Dedifferentiated amniotic fluid mesenchymal stem cell (primary cell): ENCODE results near the gene ADAM17.
A peak's percentile ranks its signal among the peaks of the same experiment; 100 is the strongest.
"Not testable (repeated sequence)": the region's sequence is repeated elsewhere in the genome, so short reads cannot be mapped to it uniquely, and the experiment has no call there.

Source experiments
- DNase-seq: peaks from one replicate; pipeline ENCODE4 v3.0.0-alpha.2; 2016; ENCODE audit errors: extremely low spot score

The ADAM17 gene

DNA sequence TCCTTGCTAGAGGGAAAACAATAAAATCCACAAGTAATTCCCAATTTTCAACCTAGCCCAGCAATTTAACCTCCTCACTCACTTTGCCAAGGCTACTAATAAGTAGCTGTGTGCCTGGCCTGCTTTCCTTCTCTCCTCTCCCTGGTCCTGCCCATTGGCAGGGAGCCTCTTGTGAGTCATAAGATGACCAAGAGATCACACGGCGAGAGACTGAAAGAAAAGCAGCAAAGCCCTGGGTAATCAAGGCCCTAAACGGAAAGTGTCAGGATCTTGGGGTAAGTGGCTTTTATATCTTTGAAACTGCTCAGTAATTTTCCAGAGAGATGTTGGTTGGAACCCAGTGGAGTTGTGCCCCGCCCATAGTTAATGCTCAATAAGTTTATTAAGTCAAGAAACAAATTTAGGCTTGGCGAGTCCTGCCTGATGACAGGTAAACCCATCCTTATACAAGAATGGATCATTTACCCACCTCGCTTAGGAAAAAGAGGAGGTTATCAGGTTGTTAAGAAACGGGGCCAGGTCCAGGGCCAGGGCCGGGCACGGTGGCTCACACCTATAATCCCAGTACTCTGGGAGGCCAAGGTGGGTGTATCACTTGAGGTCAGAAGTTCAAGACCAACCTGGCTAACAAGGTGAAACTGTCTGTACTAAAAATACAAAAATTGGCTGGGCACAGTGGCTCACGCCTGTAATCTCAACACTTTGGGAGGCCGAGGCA is 10.0 kb upstream of the ADAM17 start:
- peak; percentile 95 for DNase-seq

DNA sequence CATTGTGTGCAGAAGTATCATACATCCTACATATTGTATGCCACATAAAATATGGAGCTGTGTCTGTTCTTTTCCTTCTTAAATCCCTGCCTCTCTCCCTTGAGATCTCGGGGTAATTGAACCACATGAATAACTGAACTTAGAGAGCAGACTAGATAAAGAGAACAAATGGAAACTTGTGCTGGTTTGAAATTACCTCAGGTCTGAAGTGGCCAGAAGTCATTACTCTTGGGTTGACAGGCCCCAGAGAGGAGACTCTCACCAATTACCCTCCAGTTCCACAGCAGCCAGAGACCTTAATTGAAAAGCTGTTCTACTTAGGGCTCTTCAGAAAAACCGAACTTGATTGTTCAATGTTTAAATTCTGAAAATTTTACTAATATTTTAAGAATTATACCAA is 5.0 kb upstream of the ADAM17 start:
- DNase-seq: no peak

DNA sequence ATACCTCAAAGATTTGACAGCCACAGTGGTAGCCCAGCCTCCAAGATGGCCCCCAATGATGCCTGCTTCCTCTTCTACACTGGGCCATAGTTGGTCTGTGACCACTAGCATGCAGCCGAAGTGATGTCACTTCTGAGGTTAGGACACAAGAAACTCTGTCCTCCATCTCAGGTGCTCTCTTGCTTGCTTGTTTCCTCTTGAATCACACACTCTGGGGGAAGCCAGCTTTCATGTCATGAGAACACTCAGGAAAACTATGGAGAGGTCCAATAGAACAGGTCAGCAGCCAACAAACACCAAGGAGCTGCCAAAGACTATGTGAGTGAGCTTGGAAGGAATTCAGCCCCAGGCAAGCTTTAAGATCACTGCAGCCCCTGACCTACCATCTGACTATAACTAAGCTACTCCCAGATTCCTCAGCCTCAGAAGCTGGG is 3.3 kb upstream of the ADAM17 start:
- peak; percentile 93 for DNase-seq

DNA sequence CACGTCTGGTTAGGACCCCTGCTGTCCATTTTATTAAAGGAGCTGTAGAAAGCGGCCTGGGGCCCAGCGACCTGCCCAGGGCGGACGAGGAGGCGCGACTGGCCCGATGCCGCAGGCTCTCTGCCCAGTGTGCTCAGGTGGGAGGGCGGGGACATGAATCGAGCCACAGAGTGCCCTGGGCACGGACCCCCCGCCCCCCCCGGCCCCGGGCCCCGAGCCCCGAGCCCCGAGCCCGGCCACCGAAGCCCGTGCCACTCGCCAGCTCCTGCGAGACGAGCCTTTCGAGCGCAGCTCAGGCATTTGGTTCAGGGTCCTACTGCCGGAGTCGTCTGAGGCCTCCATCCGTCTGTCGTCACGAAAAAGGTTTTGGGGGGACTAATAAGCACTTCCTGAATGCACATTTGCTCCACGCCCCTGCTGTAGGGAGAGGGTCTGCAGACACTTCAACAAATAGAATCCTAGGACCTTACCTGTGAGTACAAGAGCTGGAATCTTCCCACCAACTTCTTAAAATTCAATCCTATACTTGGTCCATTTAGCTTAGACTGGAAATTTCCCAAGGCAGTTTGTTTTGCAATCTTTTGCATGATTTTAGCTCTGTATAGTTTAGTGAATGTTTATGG is 602 bp upstream of the ADAM17 start:
- no peak for DNase-seq

DNA sequence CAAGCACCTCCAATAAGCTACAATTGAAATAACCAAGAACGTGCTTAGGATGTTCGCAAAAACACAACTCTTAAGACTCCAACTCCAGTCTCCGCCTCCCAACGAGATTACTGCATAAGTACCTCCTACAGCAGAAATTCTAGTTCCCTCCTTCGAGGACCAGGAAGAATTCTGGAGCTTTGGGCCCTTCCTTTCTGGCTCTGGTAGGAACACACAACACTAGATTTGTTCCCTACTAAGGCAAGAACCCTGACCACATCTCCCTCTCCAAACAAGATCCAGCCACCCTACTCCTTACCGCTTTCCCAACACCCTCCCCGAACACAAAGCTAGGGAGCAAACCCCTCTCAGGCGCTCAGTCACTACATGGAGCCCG is 721 bp downstream of the ADAM17 start:
- peak; percentile 74 for DNase-seq

DNA sequence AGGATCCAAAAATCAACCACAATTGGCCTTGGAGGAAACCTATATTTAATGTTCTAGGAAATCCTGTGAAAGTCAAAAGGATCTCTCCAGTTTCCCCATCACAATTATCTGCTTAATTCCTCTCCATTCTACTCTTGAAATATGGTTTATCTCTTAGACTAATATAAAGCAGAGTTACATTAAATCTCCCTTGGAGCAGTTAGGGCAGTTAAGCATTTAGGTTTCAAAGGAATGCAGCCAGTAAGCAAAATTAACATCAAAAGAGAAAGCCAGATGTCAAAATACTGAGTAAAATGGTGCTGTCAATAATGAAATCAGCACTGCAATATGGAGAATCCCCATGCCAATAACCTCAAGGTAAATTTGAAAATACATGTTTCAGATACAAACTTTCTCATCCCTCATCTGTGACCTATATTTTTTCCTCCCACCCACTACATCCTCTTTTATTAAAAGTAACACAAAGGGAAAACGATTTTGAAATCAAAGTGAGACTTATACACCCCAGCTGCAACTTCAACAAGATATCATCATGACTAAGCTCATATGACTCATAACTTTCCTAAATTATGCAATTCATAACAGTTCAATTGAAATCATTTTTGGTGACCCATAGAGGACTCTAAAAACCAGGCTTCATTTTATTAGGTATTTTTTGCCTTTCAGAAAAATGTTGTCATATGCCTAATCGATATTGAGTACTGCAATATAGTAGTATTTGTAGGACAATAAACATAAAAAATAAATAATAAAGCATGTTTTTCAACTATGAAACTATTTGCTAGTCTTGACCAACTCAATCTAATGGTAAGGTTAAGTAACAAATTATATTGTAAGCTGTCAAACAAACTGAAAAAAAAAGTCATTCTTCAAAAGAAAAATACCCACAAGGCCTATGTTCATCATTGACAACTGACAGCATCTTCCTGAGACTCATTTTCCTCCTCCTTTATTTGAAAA is 3.1 kb downstream of the ADAM17 start:
- peak; percentile 81 for DNase-seq

DNA sequence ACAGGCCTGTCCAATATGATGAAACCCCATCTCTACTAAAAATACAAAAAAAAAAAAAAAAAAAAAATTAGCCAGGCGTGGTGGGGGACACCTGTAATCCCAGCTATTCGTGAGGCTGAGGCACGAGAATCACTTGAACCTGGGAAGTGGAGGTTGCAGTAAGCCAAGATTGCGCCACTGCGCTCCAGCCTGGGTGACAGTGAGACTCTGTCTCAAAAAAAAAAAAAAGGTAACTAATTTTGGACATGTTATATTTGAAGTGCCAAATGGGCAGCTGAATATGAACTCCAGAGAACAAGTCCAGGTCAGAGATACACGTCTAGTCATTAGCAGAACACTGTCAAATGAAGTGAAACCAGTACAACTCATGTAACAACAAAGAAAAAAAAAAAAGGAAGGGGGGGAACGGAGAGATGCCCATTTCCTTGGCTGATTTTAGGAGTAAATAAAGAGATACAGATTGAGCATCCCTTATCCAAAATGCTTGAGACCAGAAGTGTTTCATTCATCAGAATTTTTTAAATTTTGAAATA is 4.7 kb downstream of the ADAM17 start:
- not testable (repeated sequence) for DNase-seq

DNA sequence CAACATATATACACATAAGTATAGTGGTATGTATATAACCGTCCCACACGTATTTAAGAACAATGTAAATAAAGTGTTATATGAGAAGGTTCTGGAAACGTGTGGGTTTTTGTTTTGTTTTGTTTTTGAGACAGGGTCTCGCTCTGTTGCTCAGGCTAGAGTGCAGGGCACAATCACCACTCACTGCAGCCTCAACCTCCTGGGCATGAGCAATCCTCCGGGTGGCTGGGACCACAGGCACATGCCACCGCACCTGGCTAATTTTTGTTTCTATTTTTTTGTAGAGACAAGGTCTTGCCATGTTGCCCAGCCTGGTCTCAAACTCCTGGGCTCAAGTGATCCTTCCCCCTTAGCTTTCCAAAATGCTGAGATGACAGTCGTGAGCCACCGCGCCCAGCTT is 6.2 kb downstream of the ADAM17 start:
- DNase-seq: no peak

DNA sequence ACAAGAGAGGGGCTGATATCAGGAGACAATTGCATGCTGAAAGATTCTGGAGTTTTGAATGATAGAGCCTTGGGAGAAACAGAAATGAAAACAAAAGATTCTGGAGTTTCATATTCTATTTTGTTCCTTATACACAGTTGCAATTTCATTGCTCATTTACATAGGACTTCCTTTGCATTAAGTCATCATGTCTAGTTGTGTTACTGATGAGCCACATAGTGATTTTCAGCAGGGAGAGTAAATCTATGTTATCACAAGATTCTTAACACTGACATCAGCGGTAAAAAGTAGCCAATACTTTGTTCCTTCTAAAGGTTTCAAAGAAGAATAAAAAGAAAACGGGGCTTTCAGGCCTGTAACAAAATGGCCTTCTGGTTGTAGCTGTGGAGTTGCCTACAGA is 7.1 kb downstream of the ADAM17 start:
- DNase-seq: no peak

DNA sequence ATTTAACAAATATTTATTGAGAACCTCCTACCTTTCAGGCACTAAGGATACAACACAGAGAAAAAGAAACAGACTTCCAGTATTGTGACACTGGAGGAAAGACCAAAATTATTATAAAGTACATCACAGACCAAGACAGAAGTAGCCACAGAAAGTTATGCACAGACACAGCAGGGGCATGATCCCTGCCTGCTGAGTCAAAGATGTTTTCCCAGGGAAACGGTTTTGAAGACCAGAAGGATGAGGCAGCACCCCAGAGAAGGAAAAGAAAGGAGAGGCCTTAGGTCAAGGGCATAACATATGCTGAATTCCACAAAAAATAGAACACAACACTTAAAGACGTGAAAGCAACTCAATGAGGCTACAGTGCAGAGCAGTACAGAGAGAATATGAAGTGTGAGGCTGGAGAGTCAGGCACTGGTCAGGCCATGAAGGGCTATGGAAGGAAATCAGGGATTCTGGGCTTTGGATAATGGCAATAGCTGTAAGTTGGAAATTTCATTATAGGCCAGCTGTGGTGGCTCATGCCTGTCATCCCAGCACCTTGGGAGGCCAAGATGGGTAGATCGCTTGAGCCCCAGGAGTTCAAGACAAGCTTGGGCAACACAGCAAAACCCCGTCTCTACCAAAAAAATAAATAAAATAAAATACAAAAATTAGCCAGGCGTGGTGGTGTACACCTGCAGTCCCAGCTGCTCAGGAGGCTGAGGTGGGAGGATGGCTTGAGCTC is 8.2 kb downstream of the ADAM17 start:
- no peak for DNase-seq

DNA sequence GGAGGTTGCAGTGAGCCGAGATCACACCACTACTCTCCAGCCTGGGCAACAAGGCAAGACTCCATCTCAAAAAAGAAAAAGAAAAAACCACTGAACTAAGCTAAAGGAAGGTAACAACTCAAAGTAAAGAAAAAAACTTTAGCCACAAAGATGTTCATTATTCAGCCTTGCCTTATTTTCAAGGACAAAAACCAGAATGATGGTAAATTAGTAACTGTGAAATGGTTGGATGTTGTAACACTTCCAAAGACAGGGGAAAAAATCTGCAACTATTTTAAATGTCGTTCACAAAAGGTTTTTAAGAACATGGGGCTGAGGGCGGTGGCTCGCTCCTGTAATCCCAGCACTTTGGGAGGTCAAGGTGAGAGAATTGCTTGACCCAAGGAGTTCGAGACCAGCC is 10.1 kb downstream of the ADAM17 start:
- DNase-seq: no peak

DNA sequence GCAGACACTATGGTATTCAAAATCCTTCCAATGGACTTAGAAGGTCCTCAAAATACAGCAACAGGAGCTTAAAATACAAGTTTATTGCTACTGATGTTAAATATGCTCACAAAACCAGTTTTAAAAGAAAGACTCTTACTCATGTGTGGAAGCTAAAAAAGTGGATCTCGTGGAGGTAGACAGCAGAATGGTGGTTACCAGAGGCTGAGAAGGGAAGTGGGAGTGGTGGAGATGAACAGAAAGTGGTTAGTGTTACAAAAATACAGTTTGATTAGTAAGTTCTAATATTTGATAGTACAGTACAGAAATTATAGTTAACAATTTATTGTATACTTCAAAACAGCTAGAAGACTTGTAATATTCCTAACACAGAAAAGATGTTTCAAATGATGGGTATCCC is 12.1 kb downstream of the ADAM17 start:
- DNase-seq: no peak

DNA sequence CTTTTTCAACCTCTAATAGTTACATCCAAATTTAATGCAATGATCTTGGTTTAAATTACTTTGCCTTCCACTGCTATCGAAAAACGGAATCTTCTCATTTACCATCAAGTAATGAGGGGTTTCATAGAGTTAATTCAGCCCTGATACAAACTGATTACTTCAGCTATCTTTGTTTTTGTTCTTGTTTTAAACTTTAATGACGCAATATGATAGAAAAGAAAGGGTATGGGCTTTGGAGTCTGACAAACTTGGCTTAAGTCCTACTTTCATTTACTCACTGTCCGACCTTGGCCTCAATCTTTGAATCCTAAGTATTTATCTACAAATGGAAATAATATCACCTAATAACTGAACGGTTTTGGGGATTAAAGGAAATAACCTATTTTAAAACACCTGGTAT is 16.1 kb downstream of the ADAM17 start:
- DNase-seq: no peak

DNA sequence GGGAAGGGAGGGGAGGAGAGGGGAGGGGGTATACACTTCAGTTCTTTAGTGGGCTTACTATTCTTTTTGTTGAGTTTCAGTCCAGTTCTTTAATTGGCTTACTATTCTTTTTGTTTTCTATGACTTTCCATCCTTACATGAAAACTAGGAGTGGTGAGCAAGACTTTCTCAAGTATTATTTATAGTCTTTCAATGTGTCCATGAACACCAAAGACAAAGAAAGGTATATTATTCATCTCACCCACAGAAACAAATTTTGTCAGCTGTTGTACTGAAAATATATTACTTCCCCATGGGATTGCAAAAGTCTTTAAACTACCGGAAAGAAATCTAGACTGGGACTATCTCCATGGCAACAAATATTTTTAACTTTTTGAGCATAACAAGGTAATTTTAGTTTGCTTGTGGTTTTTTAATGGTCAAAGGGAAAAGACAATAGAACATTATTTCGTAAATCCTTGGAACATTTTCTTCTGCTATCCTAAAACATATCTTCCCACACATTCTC is 17.6 kb downstream of the ADAM17 start:
- DNase-seq: peak; percentile 80

DNA sequence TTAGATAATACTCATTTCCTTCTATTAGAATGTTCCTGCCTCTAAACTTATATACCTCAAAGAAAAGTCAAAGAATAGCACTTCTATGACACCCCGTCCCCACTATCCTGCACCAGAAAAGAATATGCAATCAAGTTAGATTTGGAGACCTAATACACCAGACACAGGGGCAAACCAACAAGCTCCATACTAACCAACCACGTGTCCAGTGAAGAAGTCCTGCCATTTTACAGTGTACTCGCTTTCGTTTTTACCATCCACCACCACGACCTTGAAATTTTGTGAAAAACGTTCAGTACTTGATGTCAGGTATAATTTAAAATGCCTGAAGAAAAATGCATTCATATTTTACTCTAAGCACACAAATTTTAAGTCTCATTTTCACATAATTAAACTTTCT is 19.1 kb downstream of the ADAM17 start:
- no peak for DNase-seq

DNA sequence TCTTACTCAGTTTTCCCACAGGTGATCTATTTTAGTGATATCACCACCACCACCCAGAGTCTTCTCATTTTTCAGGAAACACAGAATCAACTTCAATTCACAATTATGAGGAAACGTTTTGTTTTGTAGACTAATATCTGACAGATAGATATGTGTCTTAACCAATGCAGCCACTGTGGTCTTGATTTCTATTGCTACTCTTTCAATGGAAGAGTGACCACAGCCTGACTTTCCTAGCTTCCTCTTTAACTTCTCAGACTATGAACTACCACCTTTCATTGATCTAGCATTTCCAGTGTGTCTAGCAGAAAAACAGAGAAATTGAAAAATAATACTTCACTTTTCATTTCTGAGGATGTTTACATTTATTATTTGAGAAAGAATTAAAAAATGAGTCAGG is 20.5 kb downstream of the ADAM17 start:
- DNase-seq: no peak

DNA sequence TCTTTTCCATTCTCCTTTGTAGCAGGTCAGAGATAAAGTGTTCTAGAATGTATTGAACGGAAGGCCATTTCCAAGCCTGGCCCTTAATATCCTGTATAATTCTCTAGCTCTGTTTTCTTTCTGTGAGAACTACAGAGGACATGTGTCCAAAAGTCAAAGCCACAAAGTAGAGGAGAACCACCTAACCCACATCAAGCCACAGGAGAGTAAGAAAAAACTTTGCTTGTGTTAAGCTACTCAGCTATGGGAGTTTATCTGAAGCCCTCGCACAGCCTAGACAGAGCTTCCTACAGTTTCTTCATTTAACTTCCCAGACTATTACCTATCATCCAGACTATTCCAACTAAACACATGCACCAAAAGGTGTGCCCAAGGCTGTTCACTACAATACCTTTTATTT is 22.0 kb downstream of the ADAM17 start:
- DNase-seq: no peak

DNA sequence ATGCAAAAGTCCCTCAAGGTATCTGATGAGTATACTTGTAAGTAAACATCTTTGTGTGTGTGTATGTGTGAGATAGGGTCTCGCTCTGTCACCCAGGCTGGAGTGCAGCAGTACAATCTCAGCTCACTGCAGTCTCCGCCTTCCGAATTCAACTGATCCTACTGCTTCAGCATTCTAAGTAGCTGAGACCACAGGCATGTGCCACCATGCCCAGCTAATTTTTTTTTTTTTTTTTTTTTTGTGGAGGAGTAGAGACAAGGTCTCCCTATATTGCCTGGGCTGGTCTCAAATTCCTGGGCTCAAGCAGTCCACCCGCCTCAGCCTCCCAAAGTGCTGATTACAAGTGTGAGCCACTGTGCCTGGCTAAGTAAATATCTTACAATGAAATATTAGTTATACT is 23.2 kb downstream of the ADAM17 start:
- no peak for DNase-seq

DNA sequence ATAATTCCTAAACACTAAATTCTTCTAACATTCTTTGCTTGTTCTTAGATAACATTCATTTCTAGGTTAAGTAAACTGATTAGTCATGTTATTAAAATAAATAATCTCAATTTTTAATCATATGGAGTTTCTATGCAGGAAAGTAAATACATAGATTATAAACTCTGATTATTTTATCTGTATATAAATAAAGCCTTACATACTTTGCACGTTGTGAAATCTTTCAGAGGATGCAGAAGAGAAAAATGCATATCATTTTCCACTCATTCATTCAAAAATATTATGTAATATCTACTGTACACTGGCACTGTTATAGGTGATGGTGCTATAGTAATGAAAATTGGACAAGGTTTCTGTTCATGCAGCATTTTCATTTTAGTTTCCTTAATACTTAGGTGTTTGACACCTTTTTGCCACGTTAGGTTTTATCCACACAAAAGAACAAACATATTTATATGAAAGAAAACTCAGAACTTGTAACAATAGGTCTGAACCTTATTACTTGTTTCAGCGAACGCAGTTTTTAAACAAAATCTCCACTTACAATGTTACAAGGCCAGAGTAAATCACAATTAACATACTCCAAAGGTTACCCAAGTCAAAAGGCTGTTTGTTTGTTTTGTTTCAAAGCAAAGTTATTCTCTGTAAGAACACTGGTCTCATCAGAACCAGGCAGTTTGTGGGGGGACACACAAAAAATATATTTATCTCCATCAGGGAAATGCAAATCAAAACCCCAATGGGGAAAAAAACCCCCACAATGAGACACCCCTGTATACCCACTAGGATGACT is 27.4 kb downstream of the ADAM17 start:
- DNase-seq: no peak

DNA sequence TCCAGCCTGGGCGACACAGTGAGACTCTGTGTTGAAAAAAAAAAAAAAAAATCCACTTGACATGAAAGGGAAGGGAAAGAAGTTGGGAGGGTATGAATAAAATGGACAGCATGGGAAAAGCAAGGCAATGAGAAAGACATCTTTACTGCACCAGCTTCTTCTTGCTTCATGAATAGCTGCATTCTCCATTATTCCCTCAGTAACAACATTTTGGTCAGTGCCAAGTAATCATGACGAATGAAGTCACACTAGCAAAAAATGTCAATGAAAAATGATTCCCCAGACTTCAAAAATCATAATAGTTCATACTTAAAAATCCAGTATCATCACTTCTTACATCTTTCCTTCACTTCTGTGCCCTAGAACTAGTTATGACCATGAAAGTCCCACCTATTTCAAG is 30.4 kb downstream of the ADAM17 start:
- DNase-seq: no peak

DNA sequence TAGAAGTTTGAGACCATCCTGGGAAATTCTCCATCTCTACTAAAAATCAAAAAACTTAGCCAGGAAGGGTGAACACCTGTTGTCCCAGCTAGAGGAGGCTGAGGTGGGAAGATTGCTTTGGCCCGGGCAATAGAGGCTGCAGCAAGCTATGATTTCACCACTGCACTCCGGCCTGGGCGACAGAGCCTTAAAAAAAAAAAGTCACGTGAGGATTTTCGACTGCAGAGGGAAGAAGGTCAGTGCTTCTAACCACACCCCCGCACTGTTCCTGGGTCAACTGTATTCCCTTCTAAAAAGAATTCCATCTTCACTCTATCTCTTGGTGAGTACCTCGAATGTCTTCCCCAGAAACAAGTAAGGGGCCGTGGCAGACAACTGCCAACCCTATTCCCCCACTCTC is 31.3 kb downstream of the ADAM17 start:
- DNase-seq: no peak
